Measurements from ENCODE around the gene LCN2.
A peak's percentile ranks its signal among the peaks of the same experiment; 100 is the strongest.

The LCN2 gene

GRCh38 chr9:128150594-128151308 lies 1.5 kb downstream of the LCN2 start:
- no peak for DNase-seq (ENCODE audit: low read depth in 2 of 2)

GRCh38 chr9:128151309-128152132 lies 2.3 kb downstream of the LCN2 start:
- no peak for DNase-seq (ENCODE audit: low read depth in 2 of 2)

GRCh38 chr9:128152133-128153059 lies 3.1 kb downstream of the LCN2 start:
- no peak for DNase-seq (ENCODE audit: low read depth in 2 of 2)

- no peak for DNase-seq (ENCODE audit: low read depth in 2 of 2)
Observed at GRCh38 chr9:128153060-128153946, 4.0 kb downstream of the LCN2 start.

- no peak for DNase-seq (ENCODE audit: low read depth in 2 of 2)
Observed at GRCh38 chr9:128153947-128154695, 4.9 kb downstream of the LCN2 start.

GRCh38 chr9:128155736-128156500 lies 6.7 kb downstream of the LCN2 start:
- DNase-seq (ENCODE audit: low read depth in 2 of 2) = no peak

- peak in 1 of 2 donors; percentile 13 for DNase-seq (ENCODE audit: low read depth in 2 of 2)
Observed at GRCh38 chr9:128159522-128159783, 10.2 kb downstream of the LCN2 start.

- peak; percentile 86 for DNase-seq (ENCODE audit: low read depth in 2 of 2)
Observed at GRCh38 chr9:128159784-128160602, 10.7 kb downstream of the LCN2 start, which contains the start of gene BBLN. Gene BBLN, plus strand, starts transcription at chr9:128160265. Its CDS starts 143 bp downstream, at chr9:128160408.

- DNase-seq (ENCODE audit: low read depth in 2 of 2) = peak; percentile 41 to 48
Observed at GRCh38 chr9:128160603-128160987, 11.3 kb downstream of the LCN2 start.

GRCh38 chr9:128161215-128161902 lies 12.1 kb downstream of the LCN2 start:
- no peak for DNase-seq (ENCODE audit: low read depth in 2 of 2)

GRCh38 chr9:128162215-128163026 lies 13.2 kb downstream of the LCN2 start:
- no peak for DNase-seq (ENCODE audit: low read depth in 2 of 2)

- DNase-seq (ENCODE audit: low read depth in 2 of 2) = no peak
Observed at GRCh38 chr9:128163027-128163515, 13.8 kb downstream of the LCN2 start.

GRCh38 chr9:128163523-128164306 lies 14.5 kb downstream of the LCN2 start:
- no peak for DNase-seq (ENCODE audit: low read depth in 2 of 2)

- DNase-seq (ENCODE audit: low read depth in 2 of 2) = no peak
Observed at GRCh38 chr9:128164307-128164885, 15.1 kb downstream of the LCN2 start.

- DNase-seq (ENCODE audit: low read depth in 2 of 2) = no peak
Observed at GRCh38 chr9:128166169-128166568, 16.9 kb downstream of the LCN2 start.

- DNase-seq (ENCODE audit: low read depth in 2 of 2) = no peak
Observed at GRCh38 chr9:128167209-128167608, 18.0 kb downstream of the LCN2 start.

Measured in activated CD8-positive, alpha-beta memory T cell treated with anti-CD3 and anti-CD28 coated beads for 4 hours (primary cell).